Stomach (tissue), 9 donors: Measurements from ENCODE around the gene STK32C. TPM values are rescaled to one million over a fixed set of nuclear protein-coding genes. Genes with fewer than 3 reads are reported as not detected.

Source experiments
- DNase-seq, 2 donors: peaks; one replicate each; pipeline versions ENCODE4 v3.0.0 to v3.0.0-alpha.2; 2013 to 2019
- H3K27ac ChIP-seq, 5 donors: fragments of 200-600 bp in 4 of 5; sonication (generic) in 4 of 5; one replicate each; pipeline ENCODE4 v1.5.1; 2013 to 2019; ENCODE audit warnings: mild to moderate bottlenecking in 1 of 5, moderate library complexity in 1 of 5
- H3K27me3 ChIP-seq, 3 donors: fragments of 200-600 bp; sonication (generic); one replicate each; pipeline ENCODE4 v1.5.1; 2017 to 2019; ENCODE audit warnings: mixed run types in 1 of 3
- H3K36me3 ChIP-seq, 4 donors: fragments of 200-600 bp; sonication (generic); 1 replicate in 3 of 4; 2 replicates in 1 of 4; pipeline ENCODE4 v1.5.1; 2016 to 2019
- H3K4me1 ChIP-seq, 4 donors: fragments of 200-600 bp; sonication (generic); one replicate each; pipeline ENCODE4 v1.5.1; 2016 to 2019
- H3K4me3 ChIP-seq, 4 donors: fragments of 200-600 bp; sonication (generic) in 3 of 4; one replicate each; pipeline ENCODE4 v1.5.1; 2016 to 2019; ENCODE audit warnings: mild to moderate bottlenecking in 1 of 4
- H3K9me3 ChIP-seq, 4 donors: fragments of 200-600 bp; sonication (generic); one replicate each; pipeline ENCODE4 v1.5.1; 2016 to 2019
- CTCF ChIP-seq, 7 experiments: fragments of 450-650 bp in 4 of 7; fragments of 200-600 bp in 3 of 7; sonication (generic) in 3 of 7; IDR thresholded peaks; one replicate each; pipeline ENCODE4 v1.5.1; 2016 to 2019; ENCODE audit warnings: antibody characterized with exemption in 7 of 7, control low read depth in 2 of 7, mild to moderate bottlenecking in 1 of 7
- EP300 ChIP-seq: sonication (generic); formaldehyde crosslinking; IDR thresholded peaks from one replicate; pipeline ENCODE4 v1.6.1; 2017; ENCODE audit warnings: antibody characterized with exemption
- POLR2A ChIP-seq, 4 donors: fragments of 450-650 bp; IDR thresholded peaks; one replicate each; pipeline ENCODE4 v1.6.1; 2016; ENCODE audit warnings: antibody characterized with exemption in 4 of 4, control low read depth in 2 of 4, mild to moderate bottlenecking in 1 of 4, moderate library complexity in 1 of 4
- POLR2AphosphoS5 ChIP-seq, 3 donors: sonication (generic); formaldehyde crosslinking; IDR thresholded peaks; one replicate each; pipeline ENCODE4 v1.6.1; 2016; ENCODE audit warnings: antibody characterized with exemption in 3 of 3
- WGBS, 5 donors: extraction: QIAGEN DNeasy Blood & Tissue Kit in 3 of 5; methylation state at CpG; one replicate each; pipeline versions ENCODE4 v1.1.5 to v1.1.7; 2013 to 2018; 5-methylcytosine and 5-hydroxymethylcytosine counted together
- intact Hi-C: fragments of 100-400 bp; cut with DNase I; formaldehyde crosslinking; loops from one replicate; pipeline ENCODE4 v1.15.1; 2023; ENCODE audit warnings: low total_unique reads
- polyA plus RNA-seq, 3 donors: library from polyadenylated mRNA; stranded (reverse); fragments of 200-250 nt; gene quantifications; one replicate each; pipeline ENCODE4 v1.2.3, GENCODE V29; 2013
- total RNA-seq, 5 donors: library from RNA; depleted of rRNA; stranded (reverse); fragments of >200 nt; gene quantifications; one replicate each; pipeline versions ENCODE4 v1.1.0 to v1.2.3, GENCODE V29; 2014 to 2016
- donor health status: healthy with polysubstance abuse.
- donor health status: Bipolar disorder and iron deficiency.
- donor health status: healthy.

Gene STK32C
- total and polyA plus RNA-seq, 8 donors, result 1.6 to 71.0 (median 7.9) TPM; not detected in 1

GRCh38 chr10:132241496-132241895 lies 66.3 kb downstream of the STK32C start:
- Histone ChIP-seq H3K4me3 (no peak overlapping the region), H3K27me3 (no peaks in the 10 kb centered on the region), H3K9me3 (no peaks in the 10 kb centered on the region), H3K36me3 (no peaks in the 10 kb centered on the region), H3K27ac (no peak overlapping the region), H3K4me1 (no peaks in the 10 kb centered on the region)
- no peak for TF ChIP-seq POLR2AphosphoS5 (IDR thresholded peaks at IDR 0.05)
- no peak for TF ChIP-seq EP300
- TF ChIP-seq CTCF (IDR thresholded peaks at IDR 0.05), result no peak
- no peak for TF ChIP-seq POLR2A (IDR thresholded peaks at IDR 0.05)
- intact Hi-C loops, result no loop called here
- no peak for DNase-seq
- 78 to 89% (median 84%) methylated on average over 15 of the region's 15 CpGs for WGBS, 5 donors

- Histone ChIP-seq H3K27me3 (no peaks in the 10 kb centered on the region), H3K36me3 (no peaks in the 10 kb centered on the region), H3K27ac (no peak overlapping the region), H3K4me3 (no peak overlapping the region), H3K4me1 (no peaks in the 10 kb centered on the region), H3K9me3 (no peaks in the 10 kb centered on the region)
- intact Hi-C loops, result no loop called here
- 82 to 90% (median 84%) methylated on average over 13 of the region's 13 CpGs for WGBS, 5 donors
- TF ChIP-seq POLR2A (IDR thresholded peaks at IDR 0.05), result no peak
- TF ChIP-seq EP300, result no peak
- no peak for TF ChIP-seq CTCF (IDR thresholded peaks at IDR 0.05)
- TF ChIP-seq POLR2AphosphoS5 (IDR thresholded peaks at IDR 0.05), result no peak
- DNase-seq, result no peak
These were observed 66.7 kb downstream of the STK32C start for GRCh38 chr10:132241086-132241485.

GRCh38 chr10:132240581-132240980 lies 67.2 kb downstream of the STK32C start:
- no peak overlapping the region for H3K27ac ChIP-seq
- H3K4me1 ChIP-seq, result no peaks in the 10 kb centered on the region
- WGBS, 5 donors, result 85 to 87% (median 86%) methylated on average over 8 to 16 of the region's 16 CpGs
- intact Hi-C loops, result no loop called here
- no peaks in the 10 kb centered on the region for H3K9me3 ChIP-seq
- no peak for DNase-seq
- no peaks in the 10 kb centered on the region for H3K36me3 ChIP-seq
- no peak overlapping the region for H3K4me3 ChIP-seq
- no peaks in the 10 kb centered on the region for H3K27me3 ChIP-seq
- TF ChIP-seq CTCF (IDR thresholded peaks at IDR 0.05), result no peak
- TF ChIP-seq POLR2A (IDR thresholded peaks at IDR 0.05), result no peak
- no peak for TF ChIP-seq POLR2AphosphoS5 (IDR thresholded peaks at IDR 0.05)
- no peak for TF ChIP-seq EP300

GRCh38 chr10:132240156-132240555 lies 67.6 kb downstream of the STK32C start:
- intact Hi-C loops, result no loop called here
- WGBS, 5 donors, result 75 to 90% (median 89%) methylated on average over 7 to 15 of the region's 15 CpGs
- TF ChIP-seq POLR2A (IDR thresholded peaks at IDR 0.05) (no peak), EP300 (no peak), CTCF (IDR thresholded peaks at IDR 0.05) (no peak), POLR2AphosphoS5 (IDR thresholded peaks at IDR 0.05) (no peak)

More at GRCh38 chr10:132240156-132240555, 67.6 kb downstream of the STK32C start:
- Histone ChIP-seq H3K4me1 (no peaks in the 10 kb centered on the region), H3K4me3 (no peak overlapping the region), H3K27me3 (no peaks in the 10 kb centered on the region), H3K36me3 (no peaks in the 10 kb centered on the region), H3K27ac (peak overlapping the region in 1 of 5 donors; percentile 51), H3K9me3 (no peaks in the 10 kb centered on the region)
- DNase-seq, result peak in 1 of 2 donors; percentile 31
